Activated gamma-delta T cell treated with Interleukin-2 at 50 U/mL for 16 hours (primary cell): ENCODE results near the gene GLYAT.
"Not testable (repeated sequence)": the region's sequence is repeated elsewhere in the genome, so short reads cannot be mapped to it uniquely, and the experiment has no call there.

ENCODE experiments used
- DNase-seq: peaks from one replicate; pipeline ENCODE4 v3.0.0-alpha.2; 2020

GLYAT gene

GRCh38 chr11:58742981-58743880, 11.5 kb upstream of the GLYAT start:
- no peak for DNase-seq

DNA sequence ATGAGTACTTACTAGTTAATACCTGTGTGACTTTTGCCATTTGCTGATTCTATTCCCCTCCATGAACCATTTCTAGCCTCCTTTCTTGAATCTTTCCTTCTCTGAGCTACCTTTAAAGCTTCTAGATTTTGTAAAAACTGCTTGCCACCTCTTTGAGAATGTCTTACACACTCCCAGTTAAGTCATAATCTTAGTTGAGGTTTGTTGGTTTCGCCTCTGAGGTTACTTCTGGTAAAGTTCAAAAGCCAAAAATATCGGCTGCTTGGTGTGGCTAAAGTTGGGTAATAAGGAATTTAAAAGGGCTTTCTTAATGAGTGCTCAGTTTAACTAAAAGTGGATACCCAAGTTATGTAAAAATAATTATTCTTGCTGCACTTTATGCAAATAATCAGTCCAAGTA, 10.4 kb upstream of the GLYAT start:
- no peak for DNase-seq

- no peak for DNase-seq
Measured at GRCh38 chr11:58741127-58741526, 9.4 kb upstream of the GLYAT start.

DNA sequence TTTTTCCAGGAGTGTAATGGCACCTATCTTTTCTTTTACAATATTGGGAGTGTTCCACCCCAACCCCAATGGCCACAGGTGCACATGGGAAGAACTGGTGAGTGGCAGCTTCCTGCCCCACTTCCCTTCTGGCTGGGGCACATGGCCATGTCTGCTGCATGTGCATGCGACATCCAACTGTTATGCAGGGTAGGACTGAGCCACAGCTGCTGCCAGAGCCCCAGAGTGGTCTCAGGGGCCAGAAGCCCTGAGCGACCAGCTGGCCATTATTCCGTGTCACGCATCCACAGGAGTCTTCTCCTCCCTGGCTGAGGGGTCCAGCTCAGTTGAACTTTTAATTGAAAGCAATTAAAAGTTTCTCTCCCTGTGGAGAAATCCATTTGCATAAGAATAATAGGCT, 8.7 kb upstream of the GLYAT start:
- DNase-seq, result no peak

GRCh38 chr11:58739725-58740430, 8.1 kb upstream of the GLYAT start:
- no peak for DNase-seq

GRCh38 chr11:58734681-58735490, 3.1 kb upstream of the GLYAT start:
- no peak for DNase-seq

DNA sequence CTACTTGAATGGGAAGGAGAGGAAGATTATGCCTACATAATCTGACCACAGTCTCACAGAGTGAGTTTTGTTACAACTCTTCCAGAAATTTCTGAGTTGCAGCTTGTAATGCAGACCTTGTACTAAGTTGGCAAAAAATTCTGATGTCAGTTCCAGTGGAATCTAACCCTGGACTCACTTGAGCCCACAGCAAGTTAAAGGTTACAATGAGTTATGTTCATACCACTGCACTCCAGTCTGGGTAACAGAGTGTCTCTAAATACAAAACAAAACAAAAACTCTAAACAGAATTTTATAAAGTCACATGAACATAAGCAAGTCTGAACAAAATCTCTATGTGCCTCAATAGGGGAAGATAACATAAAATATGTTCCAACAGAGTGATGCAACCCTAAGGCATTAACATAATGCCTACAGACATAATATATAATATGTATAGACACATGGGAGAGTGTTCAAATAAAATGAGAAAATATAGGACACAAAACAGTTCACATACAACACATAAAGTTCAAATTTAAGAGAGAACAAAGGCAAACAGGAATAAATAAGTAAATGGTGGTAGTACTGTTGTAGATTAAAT, 1.1 kb downstream of the GLYAT start:
- DNase-seq, result no peak

- DNase-seq, result no peak
Measured at GRCh38 chr11:58727415-58727797, 4.3 kb downstream of the GLYAT start.

GRCh38 chr11:58726737-58727414, 4.9 kb downstream of the GLYAT start:
- DNase-seq, result no peak

DNA sequence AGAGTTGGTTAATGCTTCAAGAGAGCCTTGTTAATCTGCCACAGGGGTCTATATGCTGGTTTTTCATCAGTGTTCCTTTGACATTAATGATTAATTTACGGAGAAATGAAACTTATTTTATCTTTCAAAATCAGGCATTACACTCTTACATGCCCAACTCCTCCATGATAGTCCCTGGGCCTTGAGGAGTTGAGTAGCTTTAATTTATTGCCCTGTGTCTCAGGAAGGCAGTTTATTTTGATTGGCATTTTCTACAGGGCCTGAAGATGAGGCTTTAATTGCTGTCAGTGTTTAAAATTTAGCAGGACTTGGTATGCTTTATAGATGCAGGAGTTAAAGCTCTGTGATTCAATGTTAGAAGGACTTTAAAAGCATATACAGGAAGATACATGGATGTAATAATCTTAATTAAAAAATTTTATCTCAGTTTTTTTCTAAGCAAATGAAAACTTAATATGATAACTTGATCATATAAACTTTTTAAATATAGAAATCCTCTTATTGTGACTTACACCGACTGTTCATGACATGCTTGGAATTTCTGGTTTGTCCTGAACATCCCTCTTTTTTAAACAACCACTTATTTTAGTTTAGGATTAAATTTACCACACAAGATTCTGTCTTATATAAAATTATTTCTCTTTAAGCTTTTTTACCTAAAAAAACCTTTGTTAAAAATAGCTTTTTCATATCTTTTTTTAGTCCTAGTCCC, 12.2 kb downstream of the GLYAT start:
- DNase-seq, result no peak

GRCh38 chr11:58712531-58712930, 19.2 kb downstream of the GLYAT start:
- no peak for DNase-seq

- DNase-seq, result no peak
Measured at GRCh38 chr11:58711832-58712231, 19.9 kb downstream of the GLYAT start.

GRCh38 chr11:58707767-58708166, 24.0 kb downstream of the GLYAT start:
- no peak for DNase-seq

DNA sequence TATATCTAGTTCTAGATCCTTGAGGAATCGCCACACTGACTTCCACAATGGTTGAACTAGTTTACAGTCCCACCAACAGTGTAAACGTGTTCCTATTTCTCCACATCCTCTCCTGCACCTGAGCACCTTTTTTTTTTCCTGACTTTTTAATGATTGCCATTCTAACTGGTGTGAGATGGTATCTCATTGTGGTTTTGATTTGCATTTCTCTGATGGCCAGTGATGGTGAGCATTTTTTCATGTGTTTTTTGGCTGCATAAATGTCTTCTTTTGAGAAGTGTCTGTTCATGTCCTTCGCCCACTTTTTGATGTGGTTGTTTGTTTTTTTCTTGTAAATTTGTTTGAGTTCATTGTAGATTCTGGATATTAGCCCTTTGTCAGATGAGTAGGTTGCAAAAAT, 34.9 kb downstream of the GLYAT start:
- not testable (repeated sequence) for DNase-seq

GRCh38 chr11:58693026-58693425, 38.7 kb downstream of the GLYAT start:
- no peak for DNase-seq

GRCh38 chr11:58691675-58692074, 40.1 kb downstream of the GLYAT start:
- DNase-seq, result no peak

- DNase-seq, result no peak
Measured at GRCh38 chr11:58688789-58689503, 42.8 kb downstream of the GLYAT start.

- DNase-seq, result no peak
Measured at GRCh38 chr11:58685973-58686722, 45.6 kb downstream of the GLYAT start.

DNA sequence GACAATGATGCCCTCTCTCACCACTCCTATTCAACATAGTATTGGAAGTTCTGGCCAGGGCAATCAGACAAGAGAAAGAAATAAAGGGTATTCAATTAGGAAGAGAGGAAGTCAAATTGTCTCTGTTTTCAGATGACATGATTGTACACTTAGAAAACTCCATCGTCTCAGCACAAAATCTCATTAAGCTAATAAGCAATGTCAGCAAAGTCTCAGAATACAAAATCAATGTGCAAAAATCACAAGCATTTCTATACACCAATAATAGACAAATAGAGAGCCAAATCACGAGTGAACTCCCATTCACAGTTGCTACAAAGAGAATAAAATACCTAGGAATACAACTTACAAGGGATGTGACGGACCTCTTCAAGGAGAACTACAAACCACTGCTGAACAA, 49.1 kb downstream of the GLYAT start:
- not testable (repeated sequence) for DNase-seq

DNA sequence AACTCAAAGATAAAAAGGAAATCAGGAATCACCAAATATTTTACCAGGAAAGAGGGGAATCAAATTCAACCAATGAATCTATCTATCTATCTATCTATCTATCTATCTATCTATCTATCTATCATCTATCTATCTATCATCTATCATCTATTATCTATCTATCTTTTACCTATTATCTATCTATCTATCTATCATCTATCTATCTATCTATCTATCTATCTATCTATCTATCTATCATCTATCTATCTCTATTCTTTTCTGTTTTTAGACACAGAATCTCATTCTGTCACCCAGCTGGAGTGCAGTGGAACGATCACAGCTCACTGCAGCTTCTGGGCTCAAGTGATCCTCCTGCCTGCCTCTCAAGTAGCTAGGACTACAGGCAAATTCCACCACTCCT, 54.2 kb downstream of the GLYAT start:
- DNase-seq, result not testable (repeated sequence)
